Measurements from ENCODE around the gene SERPINA9.
"Not testable (repeated sequence)": the region's sequence is repeated elsewhere in the genome, so short reads cannot be mapped to it uniquely, and the experiment has no call there.

SERPINA9 gene

GRCh38 chr14:94501588-94502516 is 25.9 kb upstream of the SERPINA9 start:
- DNase-seq, result no peak
- H3K27me3 Mint-ChIP-seq, result peaks cover 18% of the 10 kb centered on the region
- H3K4me3 Mint-ChIP-seq, result no peak overlapping the region
- H3K4me1 Mint-ChIP-seq (ENCODE audit: low read depth), result no peaks in the 10 kb centered on the region
- H3K9me3 Mint-ChIP-seq, result no peaks in the 10 kb centered on the region
- no peaks in the 10 kb centered on the region for H3K36me3 Mint-ChIP-seq (ENCODE audit: low read depth)
- H3K27ac Mint-ChIP-seq, result no peak overlapping the region

GRCh38 chr14:94500264-94500663 is 24.3 kb upstream of the SERPINA9 start:
- H3K9me3 Mint-ChIP-seq, result no peaks in the 10 kb centered on the region
- no peak for DNase-seq
- H3K27me3 Mint-ChIP-seq, result peaks cover 18% of the 10 kb centered on the region
- H3K36me3 Mint-ChIP-seq (ENCODE audit: low read depth), result no peaks in the 10 kb centered on the region
- no peak overlapping the region for H3K4me3 Mint-ChIP-seq
- no peaks in the 10 kb centered on the region for H3K4me1 Mint-ChIP-seq (ENCODE audit: low read depth)
- H3K27ac Mint-ChIP-seq, result no peak overlapping the region

- H3K9me3 Mint-ChIP-seq, result no peaks in the 10 kb centered on the region
- no peaks in the 10 kb centered on the region for H3K4me1 Mint-ChIP-seq (ENCODE audit: low read depth)
- H3K27ac Mint-ChIP-seq, result no peak overlapping the region
- no peaks in the 10 kb centered on the region for H3K36me3 Mint-ChIP-seq (ENCODE audit: low read depth)
- DNase-seq, result no peak
- peaks cover 14% of the 10 kb centered on the region for H3K27me3 Mint-ChIP-seq
- H3K4me3 Mint-ChIP-seq, result no peak overlapping the region
Measured at GRCh38 chr14:94499673-94500072, 23.7 kb upstream of the SERPINA9 start.

GRCh38 chr14:94498215-94498614 is 22.2 kb upstream of the SERPINA9 start:
- H3K4me3 Mint-ChIP-seq, result no peak overlapping the region
- no peaks in the 10 kb centered on the region for H3K9me3 Mint-ChIP-seq
- no peak overlapping the region for H3K27ac Mint-ChIP-seq
- DNase-seq, result no peak
- H3K36me3 Mint-ChIP-seq (ENCODE audit: low read depth), result no peaks in the 10 kb centered on the region
- H3K27me3 Mint-ChIP-seq, result peaks cover 12% of the 10 kb centered on the region
- H3K4me1 Mint-ChIP-seq (ENCODE audit: low read depth), result no peaks in the 10 kb centered on the region

- no peaks in the 10 kb centered on the region for H3K9me3 Mint-ChIP-seq
- DNase-seq, result no peak
- H3K4me3 Mint-ChIP-seq, result no peak overlapping the region
- H3K4me1 Mint-ChIP-seq (ENCODE audit: low read depth), result no peaks in the 10 kb centered on the region
- H3K36me3 Mint-ChIP-seq (ENCODE audit: low read depth), result no peaks in the 10 kb centered on the region
- peaks cover 8% of the 10 kb centered on the region for H3K27me3 Mint-ChIP-seq
- no peak overlapping the region for H3K27ac Mint-ChIP-seq
Measured at GRCh38 chr14:94494085-94494484, 18.1 kb upstream of the SERPINA9 start.

- H3K4me1 Mint-ChIP-seq (ENCODE audit: low read depth), result no peaks in the 10 kb centered on the region
- H3K4me3 Mint-ChIP-seq, result no peak overlapping the region
- H3K27me3 Mint-ChIP-seq, result peaks cover 22% of the 10 kb centered on the region
Measured at GRCh38 chr14:94491511-94491910, 15.5 kb upstream of the SERPINA9 start.

GRCh38 chr14:94489336-94489735 is 13.3 kb upstream of the SERPINA9 start:
- no peak overlapping the region for H3K27ac Mint-ChIP-seq
- H3K4me3 Mint-ChIP-seq, result no peak overlapping the region
- peaks cover 30% of the 10 kb centered on the region for H3K27me3 Mint-ChIP-seq
- H3K36me3 Mint-ChIP-seq (ENCODE audit: low read depth), result no peaks in the 10 kb centered on the region
- DNase-seq, result no peak
- no peaks in the 10 kb centered on the region for H3K9me3 Mint-ChIP-seq
- peaks cover 5% of the 10 kb centered on the region for H3K4me1 Mint-ChIP-seq (ENCODE audit: low read depth)

More at GRCh38 chr14:94491511-94491910, 15.5 kb upstream of the SERPINA9 start:
- Mint-ChIP-seq H3K36me3 (ENCODE audit: low read depth) (no peaks in the 10 kb centered on the region), H3K9me3 (no peaks in the 10 kb centered on the region), H3K27ac (no peak overlapping the region)
- DNase-seq, result no peak

- Mint-ChIP-seq H3K27ac (no peak overlapping the region), H3K9me3 (no peaks in the 10 kb centered on the region), H3K36me3 (ENCODE audit: low read depth) (no peaks in the 10 kb centered on the region), H3K4me1 (ENCODE audit: low read depth) (peaks cover 5% of the 10 kb centered on the region), H3K4me3 (no peak overlapping the region), H3K27me3 (peaks cover 30% of the 10 kb centered on the region)
- no peak for DNase-seq
Measured at GRCh38 chr14:94486883-94487282, 10.9 kb upstream of the SERPINA9 start.

- H3K4me1 Mint-ChIP-seq (ENCODE audit: low read depth), result peaks cover 5% of the 10 kb centered on the region
- no peak overlapping the region for H3K27ac Mint-ChIP-seq
- peaks cover 30% of the 10 kb centered on the region for H3K27me3 Mint-ChIP-seq
- no peaks in the 10 kb centered on the region for H3K36me3 Mint-ChIP-seq (ENCODE audit: low read depth)
- no peaks in the 10 kb centered on the region for H3K9me3 Mint-ChIP-seq
- no peak overlapping the region for H3K4me3 Mint-ChIP-seq
- DNase-seq, result peak; percentile 71
Measured at GRCh38 chr14:94485944-94486841, 10.2 kb upstream of the SERPINA9 start.

GRCh38 chr14:94484481-94484880 is 8.5 kb upstream of the SERPINA9 start:
- H3K4me1 Mint-ChIP-seq (ENCODE audit: low read depth), result peaks cover 5% of the 10 kb centered on the region
- H3K9me3 Mint-ChIP-seq, result no peaks in the 10 kb centered on the region
- no peak overlapping the region for H3K4me3 Mint-ChIP-seq
- no peak for DNase-seq
- H3K27me3 Mint-ChIP-seq, result peaks cover 30% of the 10 kb centered on the region
- H3K36me3 Mint-ChIP-seq (ENCODE audit: low read depth), result no peaks in the 10 kb centered on the region
- no peak overlapping the region for H3K27ac Mint-ChIP-seq

GRCh38 chr14:94483729-94484275 is 7.8 kb upstream of the SERPINA9 start:
- Mint-ChIP-seq H3K9me3 (peaks cover 4% of the 10 kb centered on the region), H3K27me3 (peaks cover 30% of the 10 kb centered on the region), H3K4me1 (ENCODE audit: low read depth) (peaks cover 5% of the 10 kb centered on the region), H3K4me3 (no peak overlapping the region), H3K36me3 (ENCODE audit: low read depth) (no peaks in the 10 kb centered on the region), H3K27ac (no peak overlapping the region)
- DNase-seq, result no peak

- H3K36me3 Mint-ChIP-seq (ENCODE audit: low read depth), result no peaks in the 10 kb centered on the region
- DNase-seq, result no peak
- H3K4me3 Mint-ChIP-seq, result no peak overlapping the region
- H3K27me3 Mint-ChIP-seq, result peaks cover 27% of the 10 kb centered on the region
- no peak overlapping the region for H3K27ac Mint-ChIP-seq
- H3K4me1 Mint-ChIP-seq (ENCODE audit: low read depth), result peaks cover 5% of the 10 kb centered on the region
- H3K9me3 Mint-ChIP-seq, result peaks cover 7% of the 10 kb centered on the region
Measured at GRCh38 chr14:94483071-94483451, 7.1 kb upstream of the SERPINA9 start.

- H3K9me3 Mint-ChIP-seq, result peaks cover 10% of the 10 kb centered on the region
- H3K36me3 Mint-ChIP-seq (ENCODE audit: low read depth); H3K4me3 Mint-ChIP-seq; H3K27ac Mint-ChIP-seq; DNase-seq; H3K4me1 Mint-ChIP-seq (ENCODE audit: low read depth): not testable (repeated sequence)
- H3K27me3 Mint-ChIP-seq, result peaks cover 22% of the 10 kb centered on the region
Measured at GRCh38 chr14:94482132-94483070, 6.4 kb upstream of the SERPINA9 start.
